MM.1S (cell line): Measurements from ENCODE around the gene CACNA1C.

Experiments
- DNase-seq: peaks from one replicate; pipeline ENCODE4 v3.0.0-alpha.2; 2015
- H2AFZ ChIP-seq: fragments of 300-600 bp; sonication (generic); 2 replicates; pipeline ENCODE4 v1.6.0; 2016; ENCODE audit warnings: antibody characterized with exemption, low read length
- H3F3A ChIP-seq: fragments of 300-600 bp; sonication (generic); 2 replicates; pipeline ENCODE4 v1.6.1; 2016; ENCODE audit warnings: mild to moderate bottlenecking, antibody characterized with exemption, low read length, moderate library complexity, mixed read lengths; ENCODE audit not compliant: insufficient read depth
- H3K27ac ChIP-seq: fragments of 300-600 bp; sonication (generic); 2 replicates; pipeline ENCODE4 v1.5.1; 2016; ENCODE audit warnings: mild to moderate bottlenecking, low read length
- H3K27me3 ChIP-seq: fragments of 300-600 bp; sonication (generic); replicated peaks from 2 replicates; pipeline ENCODE4 v1.6.0; 2016; ENCODE audit warnings: low read length; ENCODE audit not compliant: insufficient read depth
- H3K36me3 ChIP-seq: fragments of 300-600 bp; sonication (generic); replicated peaks from 2 replicates; pipeline ENCODE4 v1.6.1; 2016; ENCODE audit warnings: mild to moderate bottlenecking, low read length, mixed read lengths; ENCODE audit not compliant: insufficient read depth
- H3K4me1 ChIP-seq: fragments of 300-600 bp; sonication (generic); 2 replicates; pipeline ENCODE4 v1.6.1; 2016; ENCODE audit warnings: low read length, mixed read lengths
- H3K4me2 ChIP-seq: fragments of 300-600 bp; sonication (generic); 2 replicates; pipeline ENCODE4 v1.6.0; 2016; ENCODE audit warnings: low read depth, low read length
- H3K4me3 ChIP-seq: fragments of 300-600 bp; sonication (generic); 2 replicates; pipeline ENCODE4 v1.5.1; 2016; ENCODE audit warnings: low read length, mixed read lengths
- H3K79me2 ChIP-seq: fragments of 300-600 bp; sonication (generic); 2 replicates; pipeline ENCODE4 v1.6.1; 2016; ENCODE audit warnings: mixed run types, low read length, mixed read lengths
- H3K9ac ChIP-seq: fragments of 300-600 bp; sonication (generic); 2 replicates; pipeline ENCODE4 v1.6.1; 2016; ENCODE audit warnings: low read length, mixed read lengths
- H3K9me2 ChIP-seq: fragments of 300-600 bp; sonication (generic); replicated peaks from 2 replicates; pipeline ENCODE4 v1.6.1; 2016; ENCODE audit warnings: mild to moderate bottlenecking, low read length, mixed read lengths; ENCODE audit not compliant: insufficient read depth
- H3K9me3 ChIP-seq: fragments of 300-600 bp; sonication (generic); replicated peaks from 2 replicates; pipeline ENCODE4 v1.6.1; 2016; ENCODE audit warnings: mild to moderate bottlenecking, low read length, mixed read lengths; ENCODE audit not compliant: insufficient read depth
- H4K20me1 ChIP-seq: fragments of 300-600 bp; sonication (generic); 2 replicates; pipeline ENCODE4 v1.6.1; 2016; ENCODE audit warnings: mild to moderate bottlenecking, low read length, moderate library complexity, mixed read lengths; ENCODE audit not compliant: insufficient read depth
- EZH2 ChIP-seq: fragments of 300-600 bp; sonication (generic); optimal IDR thresholded peaks from 2 replicates; pipeline ENCODE3; 2017; ENCODE audit warnings: low read depth, mild to moderate bottlenecking, antibody characterized with exemption, low read length, mixed read lengths
- EZH2phosphoT487 ChIP-seq: fragments of 300-600 bp; sonication (generic); IDR thresholded peaks from 2 replicates; pipeline ENCODE4 v1.6.1; 2018; ENCODE audit warnings: antibody characterized with exemption, low read length
- TF ChIP-seq, protein P1 (sequence below): fragments of 300-600 bp; sonication (generic); IDR thresholded peaks from 2 replicates; pipeline ENCODE4 v1.5.1; 2016; ENCODE audit warnings: antibody characterized with exemption, low read length, mixed read lengths

The CACNA1C gene

GRCh38 chr12:2320841-2321240 is 268.1 kb downstream of the CACNA1C start:
- Histone ChIP-seq H3K4me2 (no peak overlapping the region), H3K4me3 (no peak overlapping the region), H3K36me3 (no peaks in the 10 kb centered on the region), H3K9ac (no peak overlapping the region), H3K4me1 (no peaks in the 10 kb centered on the region), H2AFZ (no peak overlapping the region), H3K9me2 (no peaks in the 10 kb centered on the region), H3K9me3 (no peaks in the 10 kb centered on the region), H3K27ac (no peak overlapping the region), H3K27me3 (no peaks in the 10 kb centered on the region), H3K79me2 (no peaks in the 10 kb centered on the region), H3F3A (no peaks in the 10 kb centered on the region), H4K20me1 (no peaks in the 10 kb centered on the region)
- no peak for TF ChIP-seq EZH2
- TF ChIP-seq, protein P1, sequence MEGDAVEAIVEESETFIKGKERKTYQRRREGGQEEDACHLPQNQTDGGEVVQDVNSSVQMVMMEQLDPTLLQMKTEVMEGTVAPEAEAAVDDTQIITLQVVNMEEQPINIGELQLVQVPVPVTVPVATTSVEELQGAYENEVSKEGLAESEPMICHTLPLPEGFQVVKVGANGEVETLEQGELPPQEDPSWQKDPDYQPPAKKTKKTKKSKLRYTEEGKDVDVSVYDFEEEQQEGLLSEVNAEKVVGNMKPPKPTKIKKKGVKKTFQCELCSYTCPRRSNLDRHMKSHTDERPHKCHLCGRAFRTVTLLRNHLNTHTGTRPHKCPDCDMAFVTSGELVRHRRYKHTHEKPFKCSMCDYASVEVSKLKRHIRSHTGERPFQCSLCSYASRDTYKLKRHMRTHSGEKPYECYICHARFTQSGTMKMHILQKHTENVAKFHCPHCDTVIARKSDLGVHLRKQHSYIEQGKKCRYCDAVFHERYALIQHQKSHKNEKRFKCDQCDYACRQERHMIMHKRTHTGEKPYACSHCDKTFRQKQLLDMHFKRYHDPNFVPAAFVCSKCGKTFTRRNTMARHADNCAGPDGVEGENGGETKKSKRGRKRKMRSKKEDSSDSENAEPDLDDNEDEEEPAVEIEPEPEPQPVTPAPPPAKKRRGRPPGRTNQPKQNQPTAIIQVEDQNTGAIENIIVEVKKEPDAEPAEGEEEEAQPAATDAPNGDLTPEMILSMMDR, result no peak
- TF ChIP-seq EZH2phosphoT487, result no peak
- DNase-seq, result no peak

GRCh38 chr12:2322554-2323120 is 269.9 kb downstream of the CACNA1C start:
- Histone ChIP-seq H3K4me3 (no peak overlapping the region), H3K9me2 (no peaks in the 10 kb centered on the region), H4K20me1 (no peaks in the 10 kb centered on the region), H3K27me3 (no peaks in the 10 kb centered on the region), H3K27ac (no peak overlapping the region), H3K36me3 (no peaks in the 10 kb centered on the region), H3K79me2 (no peaks in the 10 kb centered on the region), H2AFZ (no peak overlapping the region), H3K4me2 (no peak overlapping the region), H3F3A (no peaks in the 10 kb centered on the region), H3K9me3 (no peaks in the 10 kb centered on the region), H3K4me1 (no peaks in the 10 kb centered on the region), H3K9ac (no peak overlapping the region)
- TF ChIP-seq EZH2phosphoT487 (no peak), EZH2 (no peak)
- TF ChIP-seq, protein P1, result no peak
- DNase-seq, result no peak

DNA sequence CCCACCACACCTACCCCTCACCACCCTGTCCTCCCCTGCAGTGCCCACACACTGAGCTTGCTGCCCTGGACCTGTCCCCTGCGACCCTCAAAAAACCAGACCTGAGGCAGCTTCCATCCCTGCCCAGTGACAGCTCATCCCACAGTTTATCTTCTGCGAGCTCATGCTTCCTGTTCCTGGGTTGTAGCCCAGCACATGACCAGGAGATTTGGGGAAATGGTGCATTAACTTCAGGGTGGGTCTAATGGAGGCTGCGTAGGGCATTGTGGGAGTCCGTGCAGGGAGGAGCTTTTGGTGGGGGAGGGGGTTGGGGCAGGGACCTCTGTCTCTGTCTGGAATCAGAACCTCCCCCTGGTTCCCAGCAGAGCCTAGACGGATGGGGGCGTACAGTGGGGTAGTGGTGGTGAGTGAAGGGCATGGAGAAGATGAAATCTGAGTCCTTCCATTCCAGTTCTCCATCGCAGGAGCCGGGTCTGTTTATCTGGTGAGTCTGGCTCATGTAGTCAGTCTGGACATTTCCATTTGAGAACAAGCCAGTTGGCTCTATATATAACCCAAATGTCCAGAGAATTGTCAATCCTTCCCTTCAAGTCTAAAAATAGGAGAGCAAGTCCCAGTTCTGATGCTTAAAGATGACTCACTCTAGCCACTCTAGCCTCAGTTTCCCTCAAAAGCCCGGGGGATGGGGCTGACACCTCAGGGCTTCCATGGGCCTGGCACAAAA is 270.9 kb downstream of the CACNA1C start:
- TF ChIP-seq, protein P1, result no peak
- TF ChIP-seq EZH2phosphoT487, result no peak
- H3F3A ChIP-seq, result no peaks in the 10 kb centered on the region
- H3K79me2 ChIP-seq, result no peaks in the 10 kb centered on the region
- no peaks in the 10 kb centered on the region for H3K36me3 ChIP-seq
- no peaks in the 10 kb centered on the region for H3K4me1 ChIP-seq
- no peak overlapping the region for H3K9ac ChIP-seq
- no peaks in the 10 kb centered on the region for H3K9me3 ChIP-seq
- no peak overlapping the region for H3K27ac ChIP-seq
- no peak overlapping the region for H3K4me2 ChIP-seq
- no peaks in the 10 kb centered on the region for H3K27me3 ChIP-seq
- no peak overlapping the region for H3K4me3 ChIP-seq
- DNase-seq, result no peak
- no peaks in the 10 kb centered on the region for H3K9me2 ChIP-seq
- H2AFZ ChIP-seq, result no peak overlapping the region
- no peaks in the 10 kb centered on the region for H4K20me1 ChIP-seq
